Liver (tissue), 9 donors: ENCODE measurements around the gene SNX17. TPM values are rescaled to one million over a fixed set of nuclear protein-coding genes. Genes with fewer than 3 reads are reported as not detected.

Experiments used
- DNase-seq: peaks from one replicate; pipeline ENCODE4 v3.0.0-alpha.2; 2017; ENCODE audit warnings: low spot score
- H3K27ac ChIP-seq, 2 donors: one replicate each; pipeline ENCODE4 v1.7.0; 2013; ENCODE audit warnings: inconsistent platforms in 2 of 2, low read length in 2 of 2, control low read depth in 1 of 2, low read depth in 1 of 2, mild to moderate bottlenecking in 1 of 2
- H3K27me3 ChIP-seq, 4 donors: one replicate each; pipeline versions ENCODE4 v1.6.1 to v1.7.0; 2013; ENCODE audit warnings: low read length in 3 of 4, inconsistent platforms in 1 of 4, mild to moderate bottlenecking in 1 of 4, moderate library complexity in 1 of 4; ENCODE audit not compliant: control insufficient read depth in 4 of 4, insufficient read depth in 4 of 4
- H3K36me3 ChIP-seq, 4 donors: one replicate each; pipeline versions ENCODE4 v1.6.1 to v1.7.0; 2013; ENCODE audit warnings: low read length in 3 of 4, mild to moderate bottlenecking in 3 of 4, low read depth in 1 of 4, moderate library complexity in 1 of 4; ENCODE audit not compliant: control insufficient read depth in 4 of 4, insufficient read depth in 3 of 4
- H3K4me1 ChIP-seq, 4 donors: one replicate each; pipeline versions ENCODE4 v1.6.1 to v1.7.0; 2013; ENCODE audit warnings: low read length in 3 of 4, mild to moderate bottlenecking in 3 of 4, moderate library complexity in 1 of 4; ENCODE audit not compliant: control insufficient read depth in 4 of 4, insufficient read depth in 4 of 4
- H3K4me3 ChIP-seq, 3 donors: one replicate each; pipeline versions ENCODE4 v1.6.1 to v1.7.0; 2013; ENCODE audit warnings: low read length in 3 of 3, control low read depth in 1 of 3, low read depth in 1 of 3, mild to moderate bottlenecking in 1 of 3
- H3K9ac ChIP-seq, 2 donors: one replicate each; pipeline ENCODE4 v1.7.0; 2013; ENCODE audit warnings: low read length in 2 of 2, mild to moderate bottlenecking in 2 of 2, moderate library complexity in 2 of 2, control low read depth in 1 of 2, low read depth in 1 of 2
- H3K9me3 ChIP-seq, 4 donors: one replicate each; pipeline versions ENCODE4 v1.6.1 to v1.7.0; 2013; ENCODE audit warnings: low read length in 3 of 4; ENCODE audit not compliant: control insufficient read depth in 4 of 4
- ATF3 ChIP-seq: IDR thresholded peaks from 2 replicates; pipeline ENCODE4 v1.6.1; 2016; ENCODE audit warnings: antibody characterized with exemption
- EGR1 ChIP-seq, 2 donors: IDR thresholded peaks; 2 replicates each; pipeline ENCODE4 v1.6.1; 2016 to 2018; ENCODE audit warnings: antibody characterized with exemption in 2 of 2, low read depth in 2 of 2
- FOXA1 ChIP-seq: IDR thresholded peaks from 2 replicates; pipeline ENCODE4 v1.6.1; 2016; ENCODE audit warnings: antibody characterized with exemption
- FOXA2 ChIP-seq: IDR thresholded peaks from 2 replicates; pipeline ENCODE4 v1.6.1; 2016; ENCODE audit warnings: antibody characterized with exemption
- GABPA ChIP-seq, 2 donors: IDR thresholded peaks in 1 of 2; conservative IDR thresholded peaks in 1 of 2; 2 replicates each; pipeline ENCODE4 v1.6.1; 2016; ENCODE audit warnings: antibody characterized with exemption in 2 of 2, mild to moderate bottlenecking in 1 of 2, moderate library complexity in 1 of 2
- HNF4A ChIP-seq, 2 donors: conservative IDR thresholded peaks; 2 replicates each; pipeline ENCODE4 v1.6.1; 2016; ENCODE audit warnings: antibody characterized with exemption in 2 of 2, mild to moderate bottlenecking in 2 of 2
- HNF4G ChIP-seq: IDR thresholded peaks from 2 replicates; pipeline ENCODE4 v1.6.1; 2016; ENCODE audit warnings: antibody characterized with exemption
- JUND ChIP-seq, 2 donors: IDR thresholded peaks; 2 replicates each; pipeline ENCODE4 v1.6.1; 2016; ENCODE audit warnings: antibody characterized with exemption in 2 of 2
- MAX ChIP-seq: IDR thresholded peaks from 2 replicates; pipeline ENCODE4 v1.6.1; 2016; ENCODE audit warnings: antibody characterized with exemption
- NR2F2 ChIP-seq: IDR thresholded peaks from 2 replicates; pipeline ENCODE4 v1.6.1; 2016; ENCODE audit warnings: antibody characterized with exemption
- RAD21 ChIP-seq, 2 donors: IDR thresholded peaks; 2 replicates each; pipeline ENCODE4 v1.6.1; 2016; ENCODE audit warnings: antibody characterized with exemption in 2 of 2, mild to moderate bottlenecking in 2 of 2
- REST ChIP-seq: IDR thresholded peaks from 2 replicates; pipeline ENCODE4 v1.6.1; 2016; ENCODE audit warnings: antibody characterized with exemption, mild to moderate bottlenecking
- RXRA ChIP-seq, 2 donors: IDR thresholded peaks; 2 replicates each; pipeline ENCODE4 v1.6.1; 2017 to 2018; ENCODE audit warnings: antibody characterized with exemption in 2 of 2, mild to moderate bottlenecking in 1 of 2
- SP1 ChIP-seq: IDR thresholded peaks from 2 replicates; pipeline ENCODE4 v1.6.1; 2018; ENCODE audit warnings: antibody characterized with exemption, mild to moderate bottlenecking
- TAF1 ChIP-seq: conservative IDR thresholded peaks from 2 replicates; pipeline ENCODE4 v1.6.1; 2016; ENCODE audit warnings: antibody characterized with exemption, mild to moderate bottlenecking
- YY1 ChIP-seq: IDR thresholded peaks from 2 replicates; pipeline ENCODE4 v1.6.1; 2016; ENCODE audit warnings: antibody characterized with exemption, mild to moderate bottlenecking
- ZBTB33 ChIP-seq: IDR thresholded peaks from 2 replicates; pipeline ENCODE4 v1.6.1; 2016; ENCODE audit warnings: antibody characterized with exemption
- polyA plus RNA-seq, 2 donors: library from polyadenylated mRNA; stranded (reverse) in 1 of 2; unstranded in 1 of 2; fragments of 200-250 nt in 1 of 2; fragments of >200 nt in 1 of 2; fragmentation: Nextera tagmentation in 1 of 2; extraction: Ambion mirVana in 1 of 2; gene quantifications; one replicate each; pipeline versions ENCODE4 v1.2.1 to v1.2.3, GENCODE V29; 2013 to 2015
- total RNA-seq, 2 donors: library from RNA; depleted of rRNA; stranded (reverse); fragments of >200 nt; gene quantifications; one replicate each; pipeline ENCODE4 v1.2.3, GENCODE V29; 2014
- donor health status: healthy.
- donor health status: healthy.
- donor health status: healthy.
- donor health status: healthy.
- donor health status: healthy.

Gene SNX17
- total and polyA plus RNA-seq, 4 donors: 53.7 to 65.3 (median 59.1) TPM

GRCh38 chr2:27420996-27421395 lies 50.6 kb downstream of the SNX17 start:
- no peak for DNase-seq
- peaks cover 0 to 3% (median 0%) of the 10 kb centered on the region in 4 donors for H3K4me1 ChIP-seq

More at GRCh38 chr2:27420996-27421395, 50.6 kb downstream of the SNX17 start:
- H3K9ac ChIP-seq: no peak overlapping the region
- H3K9me3 ChIP-seq: no peaks in the 10 kb centered on the region
- no peaks in the 10 kb centered on the region for H3K36me3 ChIP-seq
- H3K4me3 ChIP-seq: no peak overlapping the region
- TF ChIP-seq JUND (IDR thresholded peaks at IDR 0.05): no peak
- TF ChIP-seq HNF4G: no peak
- TF ChIP-seq ATF3: no peak
- TF ChIP-seq FOXA2: no peak
- TF ChIP-seq ZBTB33: no peak
- TF ChIP-seq EGR1 (IDR thresholded peaks at IDR 0.05; ENCODE audit: low read depth in 2 of 2): no peak
- no peak for TF ChIP-seq NR2F2
- TF ChIP-seq GABPA (IDR thresholded peaks at IDR 0.05 in 1 of 2, conservative IDR thresholded peaks at IDR 0.05 in 1 of 2): no peak
- TF ChIP-seq HNF4A (conservative IDR thresholded peaks at IDR 0.05): no peak
- no peak for TF ChIP-seq REST
- no peak for TF ChIP-seq SP1
- no peak for TF ChIP-seq FOXA1
- no peak for TF ChIP-seq RAD21 (IDR thresholded peaks at IDR 0.05)
- no peak for TF ChIP-seq TAF1
- TF ChIP-seq MAX: no peak
- TF ChIP-seq YY1: no peak
- TF ChIP-seq RXRA (IDR thresholded peaks at IDR 0.05): no peak
- no peak overlapping the region for H3K27ac ChIP-seq
- H3K27me3 ChIP-seq: no peaks in the 10 kb centered on the region
